ENCODE data around the gene CCDC88B.

CCDC88B gene

GRCh38 chr11:64339754-64340408 is at the start of gene CCDC88B:
Gene CCDC88B, plus strand, starts transcription at chr11:64340204. Its CDS starts 63 bp downstream, at chr11:64340267.
- H3K27ac ChIP-seq (ENCODE audit: low read length) = no peak within 1 kb of the TSS
- H3K36me3 ChIP-seq (ENCODE audit: control insufficient read depth in 1 of 2, insufficient read depth in 2 of 2, low read length in 2 of 2) = no peaks in the 10 kb centered on the region
- H3K4me1 ChIP-seq (ENCODE audit: control insufficient read depth in 1 of 2, insufficient read depth in 2 of 2, low read length in 2 of 2) = peaks cover 0 to 14% of the 10 kb centered on the region in 2 donors
- peak within 1 kb of the TSS in 1 of 2 donors; percentile 53 for H3K4me3 ChIP-seq (ENCODE audit: low read depth in 1 of 2, low read length in 2 of 2)
- no peaks in the 10 kb centered on the region for H3K27me3 ChIP-seq (ENCODE audit: low read depth, low read length)
- no peaks in the 10 kb centered on the region for H3K9me3 ChIP-seq (ENCODE audit: control insufficient read depth in 1 of 2, low read length in 2 of 2)

GRCh38 chr11:64290352-64291261 is 49.4 kb upstream of the CCDC88B start:
- Histone ChIP-seq H3K27ac (ENCODE audit: low read length) (no peak overlapping the region), H3K36me3 (ENCODE audit: control insufficient read depth in 1 of 2, insufficient read depth in 2 of 2, low read length in 2 of 2) (no peaks in the 10 kb centered on the region), H3K4me1 (ENCODE audit: control insufficient read depth in 1 of 2, insufficient read depth in 2 of 2, low read length in 2 of 2) (peaks cover 0 to 26% of the 10 kb centered on the region in 2 donors), H3K9me3 (ENCODE audit: control insufficient read depth in 1 of 2, low read length in 2 of 2) (no peaks in the 10 kb centered on the region), H3K27me3 (ENCODE audit: low read depth, low read length) (peaks cover 38% of the 10 kb centered on the region), H3K4me3 (ENCODE audit: low read depth in 1 of 2, low read length in 2 of 2) (no peak overlapping the region)

- H3K27me3 ChIP-seq (ENCODE audit: low read depth, low read length) = peaks cover 44% of the 10 kb centered on the region
- no peaks in the 10 kb centered on the region for H3K9me3 ChIP-seq (ENCODE audit: control insufficient read depth in 1 of 2, low read length in 2 of 2)
- no peaks in the 10 kb centered on the region for H3K36me3 ChIP-seq (ENCODE audit: control insufficient read depth in 1 of 2, insufficient read depth in 2 of 2, low read length in 2 of 2)
- H3K4me3 ChIP-seq (ENCODE audit: low read depth in 1 of 2, low read length in 2 of 2) = peak within 1 kb of the TSS in 1 of 2 donors; percentile 53
- H3K4me1 ChIP-seq (ENCODE audit: control insufficient read depth in 1 of 2, insufficient read depth in 2 of 2, low read length in 2 of 2) = peaks cover 0 to 20% of the 10 kb centered on the region in 2 donors
- H3K27ac ChIP-seq (ENCODE audit: low read length) = no peak within 1 kb of the TSS
These were observed 48.7 kb upstream of the CCDC88B start, which contains the start of gene KCNK4 for GRCh38 chr11:64291262-64291751. Gene KCNK4, plus strand, starts transcription at chr11:64291302. Its CDS starts 1,717 bp downstream, at chr11:64293019.

- H3K4me1 ChIP-seq (ENCODE audit: control insufficient read depth in 1 of 2, insufficient read depth in 2 of 2, low read length in 2 of 2) = peaks cover 0 to 15% of the 10 kb centered on the region in 2 donors
- no peaks in the 10 kb centered on the region for H3K9me3 ChIP-seq (ENCODE audit: control insufficient read depth in 1 of 2, low read length in 2 of 2)
- peaks cover 49% of the 10 kb centered on the region for H3K27me3 ChIP-seq (ENCODE audit: low read depth, low read length)
- H3K27ac ChIP-seq (ENCODE audit: low read length) = no peak overlapping the region
- H3K4me3 ChIP-seq (ENCODE audit: low read depth in 1 of 2, low read length in 2 of 2) = peak overlapping the region in 1 of 2 donors; percentile 53
- H3K36me3 ChIP-seq (ENCODE audit: control insufficient read depth in 1 of 2, insufficient read depth in 2 of 2, low read length in 2 of 2) = no peaks in the 10 kb centered on the region
These were observed 48.1 kb upstream of the CCDC88B start for GRCh38 chr11:64291752-64292459.

GRCh38 chr11:64292460-64293254 is 47.3 kb upstream of the CCDC88B start:
- peak overlapping the region in 1 of 2 donors; percentile 53 for H3K4me3 ChIP-seq (ENCODE audit: low read depth in 1 of 2, low read length in 2 of 2)
- peaks cover 56% of the 10 kb centered on the region for H3K27me3 ChIP-seq (ENCODE audit: low read depth, low read length)
- no peaks in the 10 kb centered on the region for H3K36me3 ChIP-seq (ENCODE audit: control insufficient read depth in 1 of 2, insufficient read depth in 2 of 2, low read length in 2 of 2)
- H3K9me3 ChIP-seq (ENCODE audit: control insufficient read depth in 1 of 2, low read length in 2 of 2) = no peaks in the 10 kb centered on the region
- H3K4me1 ChIP-seq (ENCODE audit: control insufficient read depth in 1 of 2, insufficient read depth in 2 of 2, low read length in 2 of 2) = peaks cover 0 to 15% of the 10 kb centered on the region in 2 donors
- no peak overlapping the region for H3K27ac ChIP-seq (ENCODE audit: low read length)

- Histone ChIP-seq H3K27ac (ENCODE audit: low read length) (no peak overlapping the region), H3K27me3 (ENCODE audit: low read depth, low read length) (peaks cover 72% of the 10 kb centered on the region), H3K4me1 (ENCODE audit: control insufficient read depth in 1 of 2, insufficient read depth in 2 of 2, low read length in 2 of 2) (peaks cover 0 to 25% of the 10 kb centered on the region in 2 donors), H3K36me3 (ENCODE audit: control insufficient read depth in 1 of 2, insufficient read depth in 2 of 2, low read length in 2 of 2) (no peaks in the 10 kb centered on the region), H3K4me3 (ENCODE audit: low read depth in 1 of 2, low read length in 2 of 2) (no peak overlapping the region), H3K9me3 (ENCODE audit: control insufficient read depth in 1 of 2, low read length in 2 of 2) (no peaks in the 10 kb centered on the region)
These were observed 45.2 kb upstream of the CCDC88B start for GRCh38 chr11:64294774-64295173.

- Histone ChIP-seq H3K27me3 (ENCODE audit: low read depth, low read length) (peaks cover 73% of the 10 kb centered on the region), H3K36me3 (ENCODE audit: control insufficient read depth in 1 of 2, insufficient read depth in 2 of 2, low read length in 2 of 2) (no peaks in the 10 kb centered on the region), H3K4me3 (ENCODE audit: low read depth in 1 of 2, low read length in 2 of 2) (no peak overlapping the region), H3K9me3 (ENCODE audit: control insufficient read depth in 1 of 2, low read length in 2 of 2) (no peaks in the 10 kb centered on the region), H3K27ac (ENCODE audit: low read length) (no peak overlapping the region), H3K4me1 (ENCODE audit: control insufficient read depth in 1 of 2, insufficient read depth in 2 of 2, low read length in 2 of 2) (peaks cover 0 to 35% of the 10 kb centered on the region in 2 donors)
These were observed 44.2 kb upstream of the CCDC88B start for GRCh38 chr11:64295760-64296159.

GRCh38 chr11:64296236-64296635 is 43.8 kb upstream of the CCDC88B start:
- Histone ChIP-seq H3K27me3 (ENCODE audit: low read depth, low read length) (peaks cover 69% of the 10 kb centered on the region), H3K4me3 (ENCODE audit: low read depth in 1 of 2, low read length in 2 of 2) (no peak overlapping the region), H3K4me1 (ENCODE audit: control insufficient read depth in 1 of 2, insufficient read depth in 2 of 2, low read length in 2 of 2) (peaks cover 0 to 37% of the 10 kb centered on the region in 2 donors), H3K27ac (ENCODE audit: low read length) (no peak overlapping the region), H3K9me3 (ENCODE audit: control insufficient read depth in 1 of 2, low read length in 2 of 2) (no peaks in the 10 kb centered on the region), H3K36me3 (ENCODE audit: control insufficient read depth in 1 of 2, insufficient read depth in 2 of 2, low read length in 2 of 2) (no peaks in the 10 kb centered on the region)

GRCh38 chr11:64296830-64297698 is 42.9 kb upstream of the CCDC88B start:
- H3K27ac ChIP-seq (ENCODE audit: low read length) = no peak overlapping the region
- H3K4me1 ChIP-seq (ENCODE audit: control insufficient read depth in 1 of 2, insufficient read depth in 2 of 2, low read length in 2 of 2) = peaks cover 0 to 29% of the 10 kb centered on the region in 2 donors
- peaks cover 69% of the 10 kb centered on the region for H3K27me3 ChIP-seq (ENCODE audit: low read depth, low read length)
- no peaks in the 10 kb centered on the region for H3K36me3 ChIP-seq (ENCODE audit: control insufficient read depth in 1 of 2, insufficient read depth in 2 of 2, low read length in 2 of 2)
- H3K9me3 ChIP-seq (ENCODE audit: control insufficient read depth in 1 of 2, low read length in 2 of 2) = no peaks in the 10 kb centered on the region
- H3K4me3 ChIP-seq (ENCODE audit: low read depth in 1 of 2, low read length in 2 of 2) = no peak overlapping the region
